GM18505 (cell line): ENCODE data around the gene STIL.
"Not testable (repeated sequence)": the region's sequence is repeated elsewhere in the genome, so short reads cannot be mapped to it uniquely, and the experiment has no call there.

ENCODE experiments used
- ATAC-seq: cut with Tn5 transposase; IDR thresholded peaks from one replicate; pipeline ENCODE4 v1.9.1; 2021; ENCODE audit not compliant: unreplicated experiment
- POLR2A ChIP-seq: IDR thresholded peaks from 4 replicates; pipeline ENCODE4 v1.6.1; 2011; ENCODE audit warnings: borderline replicate concordance; ENCODE audit not compliant: insufficient read depth, insufficient read length; ENCODE audit errors: extremely low read depth

STIL gene

GRCh38 chr1:47280142-47280541, 33.8 kb downstream of the STIL start:
- TF ChIP-seq POLR2A: no peak
- no peak for ATAC-seq

GRCh38 chr1:47276850-47277249, 37.1 kb downstream of the STIL start:
- TF ChIP-seq POLR2A: no peak
- ATAC-seq: no peak

- ATAC-seq: not testable (repeated sequence)
Measured at GRCh38 chr1:47275811-47276210, 38.1 kb downstream of the STIL start.

GRCh38 chr1:47265529-47265928, 48.4 kb downstream of the STIL start:
- ATAC-seq: not testable (repeated sequence)

- no peak for ATAC-seq
- no peak for TF ChIP-seq POLR2A
Measured at GRCh38 chr1:47262787-47263413, 51.0 kb downstream of the STIL start.

- no peak for TF ChIP-seq POLR2A
- no peak for ATAC-seq
Measured at GRCh38 chr1:47257224-47257623, 56.7 kb downstream of the STIL start.

GRCh38 chr1:47252795-47253194, 61.2 kb downstream of the STIL start:
- no peak for TF ChIP-seq POLR2A
- no peak for ATAC-seq

- no peak for ATAC-seq
- no peak for TF ChIP-seq POLR2A
Measured at GRCh38 chr1:47252369-47252768, 61.6 kb downstream of the STIL start.

GRCh38 chr1:47249755-47250154, 64.2 kb downstream of the STIL start:
- no peak for TF ChIP-seq POLR2A
- ATAC-seq: no peak

GRCh38 chr1:47244339-47244862, 69.5 kb downstream of the STIL start:
- no peak for TF ChIP-seq POLR2A
- no peak for ATAC-seq

GRCh38 chr1:47243910-47244309, 70.0 kb downstream of the STIL start:
- no peak for TF ChIP-seq POLR2A
- ATAC-seq: no peak

GRCh38 chr1:47241114-47242113, 72.5 kb downstream of the STIL start:
- no peak for ATAC-seq
- TF ChIP-seq POLR2A: no peak

- ATAC-seq: no peak
- TF ChIP-seq POLR2A: no peak
Measured at GRCh38 chr1:47238935-47239592, 74.9 kb downstream of the STIL start.
